Putamen (tissue), 1 donor: Measurements from ENCODE around the gene SETD7.
A peak's percentile ranks its signal among the peaks of the same experiment; 100 is the strongest.

ENCODE experiments used
- DNase-seq: peaks from one replicate; pipeline ENCODE4 v3.0.0-alpha.2; 2016; ENCODE audit warnings: low spot score

Gene SETD7

GRCh38 chr4:139568206-139568955 is 12.4 kb upstream of the SETD7 start:
- no peak for DNase-seq

GRCh38 chr4:139567159-139567870 is 11.3 kb upstream of the SETD7 start:
- no peak for DNase-seq

DNA sequence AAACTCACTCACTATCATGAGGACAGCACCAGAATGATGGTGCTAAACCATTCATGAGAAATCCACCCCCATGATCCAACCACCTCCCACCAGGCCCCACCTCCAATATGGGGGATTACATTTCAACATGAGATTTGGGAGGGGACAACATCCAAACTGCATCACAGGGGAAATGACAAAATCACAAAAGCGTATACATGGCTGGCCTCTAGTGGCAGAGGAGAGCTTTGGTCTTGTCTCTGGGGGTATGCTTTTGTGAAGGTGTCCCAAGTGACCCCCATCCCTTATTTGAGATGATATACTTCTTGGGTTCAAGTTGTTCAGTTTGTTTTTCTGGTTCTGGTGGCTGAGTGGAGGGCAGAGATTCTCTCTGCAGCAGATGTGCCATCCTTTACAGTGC is 8.5 kb upstream of the SETD7 start:
- no peak for DNase-seq

- DNase-seq: no peak
These were observed 7.5 kb upstream of the SETD7 start for GRCh38 chr4:139563515-139563914.

DNA sequence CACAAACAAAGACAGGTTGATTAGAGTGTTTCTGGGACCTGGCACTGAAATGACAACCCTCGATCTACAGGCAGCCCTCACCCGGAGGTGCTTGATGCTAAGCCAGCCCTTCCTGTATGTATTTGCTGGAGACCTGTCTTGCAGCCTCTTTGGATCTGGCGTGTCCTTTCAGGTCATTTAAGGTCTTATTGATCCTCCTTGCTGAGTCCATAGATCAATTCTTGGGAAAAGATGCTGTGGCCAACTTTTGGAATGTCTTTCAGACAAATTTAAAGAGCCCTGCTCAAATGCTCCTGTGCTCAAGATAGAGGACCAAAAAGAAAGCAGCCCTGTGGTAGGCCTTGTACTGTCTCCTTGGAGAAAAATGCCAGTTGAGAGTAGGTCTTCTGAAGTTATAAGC is 6.8 kb upstream of the SETD7 start:
- no peak for DNase-seq

DNA sequence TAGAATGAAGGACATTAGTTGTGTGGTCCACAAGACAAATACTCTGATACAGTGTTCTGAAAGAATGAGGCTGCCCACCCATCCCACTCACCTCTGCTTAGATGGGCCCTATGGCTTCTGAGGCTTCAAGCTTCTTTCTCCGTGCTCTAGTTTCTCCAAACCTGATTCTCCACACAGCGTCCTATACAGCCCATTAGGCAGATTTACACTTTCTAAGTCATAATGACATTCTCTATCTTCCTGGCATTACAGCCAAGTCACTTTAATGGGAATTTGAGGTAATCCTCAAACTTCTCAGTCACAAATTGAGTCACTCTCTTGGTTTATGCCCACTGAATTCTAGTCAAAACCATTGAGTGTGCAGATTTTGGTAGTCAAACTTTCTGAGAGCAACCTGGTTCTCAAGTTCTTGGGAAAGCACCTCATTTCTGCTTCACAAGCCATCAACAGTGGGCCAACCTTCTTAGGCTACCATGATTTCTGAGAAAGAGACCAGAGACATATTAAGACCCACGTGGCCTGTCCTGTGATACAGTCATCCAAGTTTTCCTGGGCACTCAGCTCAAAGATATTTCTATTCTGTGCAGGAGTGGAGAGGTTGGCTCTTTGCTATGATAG is 6.2 kb upstream of the SETD7 start:
- DNase-seq: no peak

GRCh38 chr4:139560406-139561104 is 4.5 kb upstream of the SETD7 start:
- DNase-seq: no peak

- DNase-seq: no peak
These were observed 3.7 kb upstream of the SETD7 start for GRCh38 chr4:139559687-139560086.

DNA sequence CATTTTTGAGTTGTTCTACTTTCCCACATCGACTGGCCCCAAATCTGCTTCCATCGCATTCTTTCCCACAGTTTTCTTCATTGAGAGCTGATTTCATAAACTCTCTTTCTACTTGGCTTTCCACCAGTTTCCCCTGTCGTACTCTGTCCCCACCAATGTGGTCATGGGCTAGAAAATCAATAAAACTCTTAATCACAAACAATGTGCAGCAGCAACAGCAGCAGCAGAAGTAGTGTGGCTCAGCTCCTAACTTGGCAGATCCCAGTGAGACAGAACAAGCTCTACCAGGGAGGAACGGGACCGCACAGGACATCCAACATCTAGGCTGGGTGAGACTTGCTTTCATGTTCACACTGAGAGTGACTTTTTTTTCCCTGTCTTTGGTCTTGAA is 3.1 kb upstream of the SETD7 start:
- DNase-seq: no peak

DNA sequence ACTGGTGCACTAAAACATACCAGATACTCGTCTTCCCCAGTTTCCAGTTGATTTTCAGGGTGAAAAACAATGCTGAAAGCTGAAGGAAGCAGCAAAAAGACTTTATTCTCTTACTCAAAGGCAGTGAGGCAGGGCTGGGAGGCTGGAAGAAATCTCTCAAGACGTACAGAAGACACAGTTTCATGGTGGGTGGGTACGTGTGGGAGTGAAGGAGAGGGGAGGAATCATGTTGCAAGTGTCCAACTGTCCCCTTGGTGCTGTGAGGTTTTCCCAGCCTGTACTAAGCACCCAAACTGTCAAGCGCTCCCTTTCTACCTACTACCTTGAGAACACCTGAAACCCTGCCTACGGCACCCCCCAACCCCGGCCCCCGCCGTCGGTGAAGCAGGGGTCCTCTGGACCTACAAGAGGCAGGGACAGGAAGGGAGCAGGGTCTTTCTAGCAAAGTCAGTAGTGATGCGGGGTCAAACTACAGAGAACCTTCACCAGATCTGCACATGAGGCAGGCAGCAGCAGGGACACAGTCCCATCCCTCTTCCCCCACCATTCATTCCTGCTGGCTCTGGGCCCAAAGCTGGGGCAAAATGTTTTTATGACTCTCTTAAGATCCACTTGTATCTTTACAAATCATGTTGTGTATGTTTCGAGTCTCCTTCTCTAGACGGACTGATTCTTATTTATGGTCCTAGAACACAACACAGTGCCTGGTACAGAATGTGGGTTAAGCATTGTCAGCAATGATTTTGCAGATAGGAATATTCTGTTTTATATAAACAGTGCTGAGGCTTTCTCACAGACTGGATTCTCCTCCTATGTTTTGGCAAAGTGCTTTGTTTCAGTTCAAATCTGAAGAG is 2.4 kb upstream of the SETD7 start:
- DNase-seq: no peak

GRCh38 chr4:139557556-139558110 is 1.6 kb upstream of the SETD7 start:
- no peak for DNase-seq

- peak; percentile 53 for DNase-seq
These were observed 921 bp upstream of the SETD7 start for GRCh38 chr4:139556724-139557555.

DNA sequence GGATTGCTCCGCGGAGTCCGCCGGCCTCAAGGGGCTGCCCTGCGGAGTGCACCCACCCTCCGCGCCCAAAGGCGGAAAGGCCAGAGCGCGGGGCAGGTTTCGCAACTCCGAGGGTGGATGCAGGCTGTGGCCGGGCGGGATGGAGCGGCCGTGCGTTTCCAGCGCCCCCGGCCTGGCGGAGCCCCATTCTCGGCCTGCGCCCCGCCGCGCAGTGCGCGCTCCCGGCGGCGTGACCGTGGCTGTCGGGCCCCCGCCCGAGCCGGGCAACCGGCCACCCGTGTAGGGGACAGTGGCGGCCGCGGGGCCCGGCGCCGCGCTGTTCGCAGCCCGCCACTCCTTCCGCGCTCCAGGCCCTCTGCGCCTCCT is 331 bp downstream of the SETD7 start:
- DNase-seq: no peak

DNA sequence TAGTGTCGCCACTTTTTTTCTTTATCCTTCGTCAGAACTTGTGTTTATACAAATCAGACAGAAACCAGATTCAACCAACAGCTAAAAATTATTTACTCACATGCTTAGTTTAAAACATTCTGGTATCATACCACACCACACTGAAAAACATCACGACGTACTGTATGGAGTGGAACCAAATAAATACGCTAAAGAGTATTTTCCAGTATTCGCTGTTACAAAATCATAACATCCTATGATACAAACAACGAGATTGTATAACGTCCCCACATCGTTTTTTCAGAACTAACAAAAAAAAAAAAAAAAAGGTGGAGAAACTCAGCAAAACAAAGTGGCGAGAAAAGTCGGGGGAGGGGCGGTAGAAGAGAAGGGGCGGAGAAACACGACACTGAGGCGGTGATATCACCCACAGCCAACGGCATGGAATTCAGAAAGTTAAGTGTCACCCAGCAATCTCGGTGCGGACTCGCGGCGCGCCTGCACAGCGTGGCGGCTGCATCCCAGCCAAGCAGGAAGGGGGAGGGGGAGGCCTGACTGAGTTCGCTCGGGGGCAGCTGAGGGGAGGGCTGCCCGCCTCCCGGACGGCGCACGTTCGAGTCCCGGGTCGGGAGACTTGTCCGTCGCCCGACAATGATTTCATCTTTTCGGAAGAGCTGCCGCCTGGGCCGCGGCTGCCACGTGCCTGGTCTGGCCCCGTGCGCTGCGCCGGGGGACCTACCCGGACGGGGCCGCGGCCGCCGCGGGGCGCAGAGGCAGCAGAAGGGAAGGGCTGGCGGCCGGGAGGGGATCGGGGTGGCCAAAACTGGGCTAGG is 920 bp downstream of the SETD7 start:
- DNase-seq: peak; percentile 84

GRCh38 chr4:139554642-139554892 is 1.5 kb downstream of the SETD7 start:
- DNase-seq: no peak

DNA sequence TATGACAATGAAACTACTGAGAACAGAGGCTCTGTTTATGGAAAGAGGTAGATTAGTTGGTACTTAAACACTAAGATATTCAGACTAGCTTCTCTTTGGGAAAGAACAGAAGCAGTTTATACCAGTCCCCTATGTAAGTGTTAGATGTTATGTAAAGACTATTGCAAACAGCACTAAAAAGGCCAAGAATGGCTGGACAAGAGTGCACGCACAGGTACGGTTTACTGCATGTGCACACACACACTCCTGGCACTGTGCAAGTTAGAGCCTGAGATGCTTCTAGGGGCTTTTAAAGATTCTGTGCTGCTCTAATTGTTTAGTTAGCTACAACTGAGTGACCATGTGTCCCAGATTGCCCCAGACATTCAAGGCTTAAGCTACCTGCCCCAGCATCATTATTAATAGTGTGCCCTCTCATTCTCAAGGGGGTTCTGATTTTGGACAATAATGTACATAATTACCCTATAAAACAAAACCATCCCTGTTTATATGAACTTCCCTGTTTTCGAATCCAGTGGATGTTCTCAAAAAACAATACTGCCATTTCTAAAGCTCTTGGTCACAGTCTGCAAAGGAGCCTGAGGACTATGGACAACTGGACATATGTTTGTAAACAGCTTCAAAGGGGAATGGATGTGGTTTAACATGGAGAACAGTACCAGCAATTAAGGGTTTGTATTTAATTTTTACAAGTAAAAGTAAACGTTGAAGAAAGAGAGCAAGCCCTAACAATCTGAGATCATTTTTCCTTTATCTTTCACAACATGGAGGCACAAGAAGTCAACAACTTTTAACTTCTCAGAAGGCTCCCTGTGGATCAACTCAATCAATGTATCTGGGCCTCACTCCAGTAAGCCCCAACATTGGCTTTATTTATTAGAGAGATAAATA is 2.0 kb downstream of the SETD7 start:
- DNase-seq: no peak

DNA sequence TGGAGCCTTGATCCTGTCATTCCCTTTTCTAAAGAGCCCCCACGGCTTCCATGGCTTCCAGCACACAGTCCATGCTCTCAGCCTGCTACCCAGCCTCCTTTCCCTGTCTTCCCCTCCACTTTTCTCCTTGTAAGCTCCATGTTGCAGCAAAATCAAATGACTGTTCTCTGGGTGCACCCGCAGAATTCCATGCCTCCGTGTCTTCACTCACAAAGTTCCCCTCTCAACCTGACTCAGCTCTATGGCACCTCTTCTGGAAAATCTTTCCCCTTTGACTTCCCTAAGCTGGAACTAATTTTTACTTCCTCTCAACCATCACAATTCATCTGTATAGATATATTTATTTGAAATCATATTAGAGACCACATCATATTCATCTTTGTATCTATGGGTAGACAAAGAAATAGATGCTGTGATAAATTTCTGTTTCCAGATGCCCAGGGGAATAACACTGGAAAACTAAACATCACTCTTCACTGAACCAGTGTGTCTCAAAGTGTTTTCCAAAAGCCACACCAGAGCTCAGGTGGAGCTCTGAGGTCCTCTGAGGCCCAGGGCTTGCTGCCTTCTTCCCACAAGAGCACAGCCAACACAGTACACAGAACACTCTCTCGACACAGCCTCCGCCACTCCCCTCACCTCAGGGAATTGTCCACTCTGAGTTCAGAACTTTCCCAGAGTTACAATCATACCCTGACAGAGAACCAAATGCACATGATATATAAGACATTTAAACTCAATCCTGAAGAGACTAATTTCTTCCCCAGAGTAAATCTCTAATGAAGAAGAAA is 3.3 kb downstream of the SETD7 start:
- DNase-seq: no peak
